ENCODE data around the gene RPL36. TPM values are rescaled to one million over a fixed set of nuclear protein-coding genes. Genes with fewer than 3 reads are reported as not detected.
"Not testable (repeated sequence)": the region's sequence is repeated elsewhere in the genome, so short reads cannot be mapped to it uniquely, and the experiment has no call there.

Gene RPL36
- total RNA-seq, 4 donors from 2014 or later: 663 to 804 (median 703) TPM

GRCh38 chr19:5718037-5718578, 28.0 kb downstream of the RPL36 start:
- no peak for TF ChIP-seq CTCF (IDR thresholded peaks at IDR 0.05)
- ATAC-seq (ENCODE audit: low FRiP score) (no peak), DNase-seq (ENCODE audit: low spot score) (no peak)

- ATAC-seq (ENCODE audit: low FRiP score) (no peak), DNase-seq (ENCODE audit: low spot score) (no peak)
- TF ChIP-seq CTCF (IDR thresholded peaks at IDR 0.05): no peak
Observed at GRCh38 chr19:5718579-5719273, 28.6 kb downstream of the RPL36 start.

- ATAC-seq (ENCODE audit: low FRiP score): peak; percentile 1
- TF ChIP-seq CTCF (IDR thresholded peaks at IDR 0.05): no peak
- DNase-seq (ENCODE audit: low spot score): no peak
Observed at GRCh38 chr19:5719274-5719960, 29.3 kb downstream of the RPL36 start.

- ATAC-seq (ENCODE audit: low FRiP score): peak; percentile 97
- peak; percentile 93 for DNase-seq (ENCODE audit: low spot score)
- TF ChIP-seq CTCF (IDR thresholded peaks at IDR 0.05): peak in 1 of 3 donors; percentile 75
Observed at GRCh38 chr19:5719961-5720790, 30.1 kb downstream of the RPL36 start, which contains the start of the genes CATSPERD and LONP1. CATSPERD (plus strand) TSS chr19:5720637; CDS start chr19:5720738, 101 bp downstream. LONP1 (minus strand) TSS chr19:5720146; CDS start chr19:5720132, 14 bp downstream.

- DNase-seq (ENCODE audit: low spot score) (no peak), ATAC-seq (ENCODE audit: low FRiP score) (no peak)
- no peak for TF ChIP-seq CTCF (IDR thresholded peaks at IDR 0.05)
Observed at GRCh38 chr19:5727453-5728050, 37.5 kb downstream of the RPL36 start.

GRCh38 chr19:5733172-5733571, 43.1 kb downstream of the RPL36 start:
- ATAC-seq (ENCODE audit: low FRiP score); DNase-seq (ENCODE audit: low spot score): not testable (repeated sequence)

All from omental fat pad (tissue), 4 donors.